ENCODE measurements around the gene CISD1.
"Not testable (repeated sequence)": the region's sequence is repeated elsewhere in the genome, so short reads cannot be mapped to it uniquely, and the experiment has no call there.

CISD1 gene

GRCh38 chr10:58268946-58269781, at the start of gene CISD1:
TSS of gene CISD1 (plus strand) at chr10:58269162. CDS start at chr10:58269274, 112 bp downstream.
- DNase-seq (ENCODE audit: low spot score), result peak; percentile 94

GRCh38 chr10:58219875-58220274, 49.1 kb upstream of the CISD1 start:
- no peak for DNase-seq (ENCODE audit: low spot score)

DNA sequence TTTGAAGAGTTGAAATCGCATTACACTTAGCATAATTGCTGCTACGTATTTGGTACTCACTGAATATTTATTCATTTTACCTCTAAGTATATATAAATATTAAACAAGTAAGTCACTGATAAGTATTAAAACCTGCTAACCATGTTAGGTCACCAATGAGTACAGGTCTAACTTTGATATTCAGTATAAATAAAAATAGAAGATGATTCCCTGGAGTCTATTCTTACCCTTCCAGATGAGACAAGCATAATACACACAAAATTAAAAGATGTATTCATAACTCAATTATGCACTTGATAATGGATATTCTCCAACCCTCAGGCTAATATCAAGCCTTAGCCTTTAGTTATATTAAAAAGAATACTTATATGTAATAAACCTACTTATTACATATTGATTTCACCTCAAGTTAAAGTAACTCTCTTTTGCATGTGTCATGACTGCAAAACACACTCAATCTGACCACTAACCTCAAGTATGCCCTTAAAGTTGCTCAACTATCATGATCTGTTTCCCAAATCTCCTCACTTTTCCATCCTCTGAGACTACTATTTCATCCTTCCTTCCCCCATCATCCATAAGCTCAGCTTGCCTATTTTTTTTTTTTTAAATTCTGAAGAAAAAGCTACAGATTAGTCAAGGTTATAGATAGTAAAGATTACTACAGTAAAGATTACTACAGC, 48.1 kb upstream of the CISD1 start:
- no peak for DNase-seq (ENCODE audit: low spot score)

- no peak for DNase-seq (ENCODE audit: low spot score)
These were observed 43.3 kb upstream of the CISD1 start for GRCh38 chr10:58225654-58226053.

GRCh38 chr10:58229856-58230255, 39.1 kb upstream of the CISD1 start:
- not testable (repeated sequence) for DNase-seq (ENCODE audit: low spot score)

GRCh38 chr10:58237014-58237834, 31.7 kb upstream of the CISD1 start:
- no peak for DNase-seq (ENCODE audit: low spot score)

GRCh38 chr10:58239561-58240169, 29.3 kb upstream of the CISD1 start:
- no peak for DNase-seq (ENCODE audit: low spot score)

GRCh38 chr10:58240531-58240930, 28.4 kb upstream of the CISD1 start:
- DNase-seq (ENCODE audit: low spot score), result no peak

- no peak for DNase-seq (ENCODE audit: low spot score)
These were observed 27.6 kb upstream of the CISD1 start for GRCh38 chr10:58241346-58241745.

DNA sequence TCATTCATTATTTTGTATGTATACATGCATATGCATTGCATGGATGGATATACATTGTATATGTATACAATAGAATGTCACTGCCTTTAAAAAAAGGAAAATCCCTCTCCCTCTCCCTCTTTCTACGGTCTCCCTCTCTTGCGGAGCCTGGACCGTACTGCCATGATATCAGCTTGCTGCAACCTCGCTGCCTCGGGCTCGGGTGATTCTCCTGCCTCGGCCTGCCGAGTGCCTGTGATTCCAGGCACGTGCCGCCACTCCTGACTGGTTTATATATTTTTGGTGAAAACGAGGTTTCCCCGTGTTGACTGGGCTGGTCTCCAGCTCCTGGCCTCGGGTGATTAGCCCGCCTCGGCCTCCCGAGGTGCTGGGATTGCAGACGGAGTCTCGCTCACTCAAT, 25.7 kb upstream of the CISD1 start:
- DNase-seq (ENCODE audit: low spot score), result no peak

GRCh38 chr10:58243801-58244200, 25.2 kb upstream of the CISD1 start:
- DNase-seq (ENCODE audit: low spot score), result not testable (repeated sequence)

DNA sequence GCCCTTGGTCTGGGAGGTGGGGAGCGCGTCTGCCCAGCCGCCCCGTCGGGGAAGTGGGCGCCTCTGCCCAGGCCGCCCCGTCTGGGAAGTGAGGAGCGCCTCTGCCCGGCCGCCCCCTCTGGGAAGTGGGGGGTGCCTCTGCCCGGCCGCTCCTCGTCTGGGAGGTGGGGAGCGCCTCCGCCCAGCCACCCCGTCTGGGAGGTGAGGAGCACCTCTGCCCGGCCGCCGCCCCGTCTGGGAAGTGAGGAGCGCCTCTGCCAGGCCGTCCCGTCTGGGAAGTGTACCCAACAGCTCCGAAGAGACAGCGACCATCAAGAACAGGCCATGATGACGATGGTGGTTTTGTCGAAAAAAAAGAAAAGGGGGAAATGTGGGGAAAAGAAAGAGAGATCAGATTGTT, 24.7 kb upstream of the CISD1 start:
- not testable (repeated sequence) for DNase-seq (ENCODE audit: low spot score)

DNA sequence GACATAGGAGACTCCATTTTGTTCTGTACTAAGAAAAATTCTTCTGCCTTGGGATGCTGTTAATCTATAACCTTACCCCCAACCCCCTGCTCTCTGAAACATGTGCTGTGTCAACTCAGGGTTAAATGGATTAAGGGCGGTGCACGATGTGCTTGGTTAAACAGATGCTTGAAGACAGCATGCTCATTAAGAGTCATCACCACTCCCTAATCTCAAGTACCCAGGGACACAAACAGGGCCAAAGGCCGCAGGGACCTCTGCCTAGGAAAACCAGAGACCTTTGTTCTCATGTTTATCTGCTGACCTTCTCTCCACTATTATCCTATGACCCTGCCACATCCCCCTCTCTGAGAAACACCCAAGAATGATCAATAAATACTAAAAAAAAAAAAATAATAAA, 24.3 kb upstream of the CISD1 start:
- DNase-seq (ENCODE audit: low spot score), result not testable (repeated sequence)

- DNase-seq (ENCODE audit: low spot score), result no peak
These were observed 15.8 kb upstream of the CISD1 start for GRCh38 chr10:58253184-58253583.

DNA sequence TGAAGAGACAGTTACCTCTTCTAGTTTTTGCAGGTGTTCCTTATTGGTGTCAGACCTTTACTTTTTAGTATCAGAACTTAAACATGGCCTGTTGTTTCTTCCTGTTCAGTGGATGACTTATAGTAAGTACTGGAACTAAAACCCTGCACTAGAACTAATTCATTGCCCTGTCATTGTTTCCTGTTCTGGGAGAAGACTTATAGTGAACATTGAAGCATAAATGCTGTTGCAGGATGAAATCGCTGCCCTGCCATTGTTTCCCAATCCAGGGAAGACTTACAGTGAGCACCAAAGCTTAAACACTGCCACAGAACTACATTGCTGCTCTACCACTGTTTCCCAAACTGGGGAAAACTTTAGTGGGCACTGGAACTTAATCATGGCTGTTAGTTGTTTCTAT, 14.3 kb upstream of the CISD1 start:
- DNase-seq (ENCODE audit: low spot score), result no peak

GRCh38 chr10:58256013-58256780, 12.8 kb upstream of the CISD1 start:
- not testable (repeated sequence) for DNase-seq (ENCODE audit: low spot score)

- no peak for DNase-seq (ENCODE audit: low spot score)
These were observed 9.8 kb upstream of the CISD1 start for GRCh38 chr10:58258977-58259692.

DNA sequence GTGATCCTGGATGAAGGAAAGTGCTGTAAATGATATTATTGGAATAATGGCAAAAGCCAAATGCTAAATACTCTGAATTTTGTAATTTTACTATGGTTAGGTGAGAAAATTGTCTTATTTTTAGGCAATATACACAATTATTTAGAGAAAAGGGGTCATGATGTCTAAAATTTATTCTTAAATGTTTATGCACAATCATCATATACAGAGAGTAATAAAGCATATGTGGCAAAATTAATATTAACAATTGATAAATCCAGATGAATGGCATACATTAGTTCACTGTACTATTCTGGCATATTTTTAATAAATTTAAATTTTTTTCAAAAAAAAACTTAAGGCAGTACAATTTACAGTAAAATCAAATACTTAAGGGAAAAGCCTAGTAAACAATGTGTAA, 8.6 kb upstream of the CISD1 start:
- no peak for DNase-seq (ENCODE audit: low spot score)

DNA sequence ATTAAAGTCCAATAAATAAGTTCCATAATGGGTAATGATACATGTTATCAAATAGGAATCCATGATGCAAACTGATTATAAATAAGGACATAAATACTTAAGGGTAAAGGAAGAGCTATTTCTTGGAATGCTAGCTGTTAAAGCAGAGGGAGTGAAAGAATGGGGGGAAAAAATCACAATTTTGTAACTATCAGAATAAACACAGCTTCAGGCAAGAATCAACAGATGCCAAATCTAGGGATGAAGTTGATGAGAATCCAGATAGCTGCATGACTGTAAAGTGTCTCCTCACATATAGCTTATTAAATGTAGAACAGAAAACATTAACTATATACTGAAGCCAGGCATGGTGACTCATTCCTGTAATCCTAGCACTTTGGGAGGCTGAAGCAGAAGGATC, 6.2 kb upstream of the CISD1 start:
- no peak for DNase-seq (ENCODE audit: low spot score)

GRCh38 chr10:58264780-58265179, 4.2 kb upstream of the CISD1 start:
- DNase-seq (ENCODE audit: low spot score), result no peak

- DNase-seq (ENCODE audit: low spot score), result no peak
These were observed 3.7 kb upstream of the CISD1 start for GRCh38 chr10:58265249-58265648.

Data from HuH-7.5 (cell line).